RPMI8226 (cell line): ENCODE data around the gene VRTN.
"Not testable (repeated sequence)": the region's sequence is repeated elsewhere in the genome, so short reads cannot be mapped to it uniquely, and the experiment has no call there.

Source experiments
- DNase-seq: peaks from one replicate; pipeline ENCODE4 v3.0.0-alpha.2; 2015

Gene VRTN

GRCh38 chr14:74349757-74350156 lies 1.5 kb downstream of the VRTN start:
- DNase-seq: no peak

DNA sequence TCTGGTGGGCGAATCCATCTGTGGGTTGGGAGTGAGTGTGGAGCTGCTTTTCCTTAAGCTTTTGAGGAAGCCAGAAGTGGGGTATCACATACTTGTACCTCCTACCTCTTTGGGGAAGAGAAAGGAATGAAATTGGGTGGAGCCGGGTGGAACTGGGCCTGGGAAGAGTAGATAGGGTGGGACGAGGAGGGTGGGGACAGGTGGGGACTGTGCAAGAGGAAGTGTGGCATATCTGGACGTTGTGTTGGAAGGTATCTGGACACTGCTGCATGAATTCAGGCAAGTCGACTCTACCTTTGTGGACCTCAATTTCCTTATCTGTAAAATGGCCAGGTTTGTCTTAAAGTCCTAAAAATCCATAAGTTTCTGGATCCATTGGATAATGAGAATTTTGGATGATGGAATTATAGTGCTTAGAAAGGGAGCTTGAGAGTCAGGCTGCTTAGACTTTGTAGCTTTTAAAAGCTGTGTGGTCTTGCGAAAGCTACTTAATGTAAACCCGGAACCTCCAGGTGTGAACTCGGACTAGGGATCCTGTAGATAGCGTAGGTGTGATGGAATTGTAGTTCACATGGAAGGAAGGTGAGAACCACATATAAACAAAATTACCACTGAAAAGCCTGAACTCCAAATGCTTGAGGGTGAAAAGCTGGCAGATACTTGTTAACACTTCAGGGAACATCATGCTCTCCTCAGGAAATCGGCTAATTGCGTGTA lies 2.1 kb downstream of the VRTN start:
- no peak for DNase-seq

DNA sequence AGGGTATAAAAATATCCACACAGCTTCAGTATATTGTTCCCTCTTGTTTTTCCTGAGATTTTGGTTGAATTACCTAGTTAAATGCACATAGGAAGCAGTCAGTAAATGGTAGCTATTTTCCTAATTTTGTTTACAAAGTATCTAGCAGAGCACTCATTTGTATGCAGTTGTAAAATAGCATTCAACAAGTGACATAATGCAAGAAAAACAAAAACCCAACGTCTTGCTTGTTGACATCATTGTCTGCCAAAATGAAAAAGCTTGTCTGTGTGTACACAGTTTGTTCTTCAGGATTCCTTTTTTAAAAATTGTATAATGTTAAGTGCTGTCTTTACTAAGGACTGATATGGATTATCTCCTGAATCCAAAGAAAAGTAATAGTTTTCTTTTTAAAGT lies 2.7 kb downstream of the VRTN start:
- DNase-seq: no peak

- DNase-seq: no peak
These were observed 8.8 kb downstream of the VRTN start for GRCh38 chr14:74356892-74357575.

GRCh38 chr14:74357585-74357984 lies 9.3 kb downstream of the VRTN start:
- no peak for DNase-seq

DNA sequence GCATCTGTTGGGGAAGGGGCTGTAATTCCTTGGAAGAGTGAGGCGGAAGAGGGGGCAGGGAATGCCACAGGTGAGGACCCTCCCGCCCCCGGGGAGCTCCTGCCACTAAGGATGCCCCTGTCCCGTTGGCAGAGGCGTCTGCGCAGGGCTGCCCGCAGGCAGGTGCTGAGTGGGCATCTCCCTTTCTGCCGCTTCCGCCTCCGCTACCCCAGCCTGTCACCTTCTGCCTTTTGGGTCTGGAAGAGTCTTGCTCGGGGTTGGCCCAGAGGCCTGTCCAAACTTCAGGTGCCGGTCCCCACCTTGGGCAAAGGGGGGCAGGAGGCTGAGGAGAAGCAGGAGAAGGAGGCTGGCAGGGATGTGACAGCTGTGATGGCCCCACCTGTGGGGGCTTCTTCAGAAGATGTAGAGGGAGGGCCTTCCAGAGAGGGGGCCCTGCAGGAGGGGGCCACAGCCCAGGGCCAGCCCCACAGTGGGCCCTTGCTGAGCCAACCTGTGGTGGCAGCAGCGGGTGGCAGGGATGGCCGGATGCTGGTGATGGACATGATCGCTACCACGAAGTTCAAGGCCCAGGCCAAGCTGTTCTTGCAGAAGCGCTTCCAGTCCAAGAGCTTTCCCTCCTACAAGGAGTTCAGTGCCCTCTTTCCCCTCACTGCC lies 10.0 kb downstream of the VRTN start:
- no peak for DNase-seq

GRCh38 chr14:74360163-74360562 lies 11.9 kb downstream of the VRTN start:
- no peak for DNase-seq

- DNase-seq: peak; percentile 57
These were observed 14.2 kb downstream of the VRTN start for GRCh38 chr14:74362361-74362915.

- no peak for DNase-seq
These were observed 16.1 kb downstream of the VRTN start for GRCh38 chr14:74364271-74364880.

GRCh38 chr14:74368026-74368425 lies 19.8 kb downstream of the VRTN start:
- no peak for DNase-seq

- DNase-seq: no peak
These were observed 20.2 kb downstream of the VRTN start for GRCh38 chr14:74368441-74368840.

DNA sequence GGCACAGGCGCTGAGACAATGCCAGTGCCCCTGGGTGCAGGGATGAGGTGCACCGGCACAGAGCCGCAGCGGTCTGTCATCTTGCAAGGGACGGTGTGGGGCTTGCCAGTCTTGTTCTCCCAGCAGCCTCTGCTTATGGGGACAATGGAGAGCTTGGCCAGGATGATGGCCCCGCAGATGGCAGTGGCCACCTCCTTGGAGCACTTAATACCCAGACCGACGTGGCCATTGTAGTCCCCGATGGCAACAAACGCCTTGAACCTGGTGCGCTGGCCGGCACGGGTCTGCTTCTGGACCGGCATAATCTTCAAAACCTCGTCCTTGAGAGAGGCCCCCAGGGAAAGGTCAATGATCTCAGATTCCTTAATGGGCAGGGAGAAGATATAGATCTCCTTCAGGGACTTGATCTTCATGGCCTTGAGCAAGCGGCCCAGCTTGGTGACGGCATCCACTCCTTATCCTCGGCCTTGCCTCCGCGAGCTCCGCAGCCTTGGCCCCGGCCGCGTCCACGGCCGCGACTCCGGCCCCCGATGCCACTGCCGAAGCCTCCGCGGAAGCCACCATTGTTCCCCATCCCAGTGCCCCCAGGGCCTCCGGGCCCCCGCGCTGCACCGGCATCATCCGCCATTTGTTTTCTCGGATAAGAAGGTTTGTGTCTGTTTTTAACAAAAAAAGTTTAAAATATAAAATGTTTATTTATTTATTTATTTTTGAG lies 29.9 kb downstream of the VRTN start:
- DNase-seq: no peak

DNA sequence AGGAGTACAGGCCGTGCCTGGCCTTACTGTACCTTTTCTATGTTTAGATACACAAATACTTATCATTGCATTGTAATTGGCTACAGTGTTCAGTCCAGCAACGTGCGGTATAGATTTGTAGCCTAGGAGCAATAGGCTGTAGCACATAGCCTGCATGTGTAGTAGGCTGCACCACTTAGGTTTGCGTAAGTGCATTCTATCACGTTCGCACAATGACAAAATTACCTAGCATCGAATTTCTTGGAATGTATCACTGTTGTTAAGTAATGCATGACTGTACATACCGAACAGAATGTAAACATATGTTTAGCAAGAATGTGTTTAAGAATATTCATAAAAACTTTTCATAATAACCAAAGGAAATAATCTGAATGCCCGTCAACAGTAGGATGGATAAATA lies 31.9 kb downstream of the VRTN start:
- no peak for DNase-seq

- no peak for DNase-seq
These were observed 32.6 kb downstream of the VRTN start for GRCh38 chr14:74380845-74381244.

- not testable (repeated sequence) for DNase-seq
These were observed 33.3 kb downstream of the VRTN start for GRCh38 chr14:74381571-74381970.

- DNase-seq: no peak
These were observed 34.0 kb downstream of the VRTN start for GRCh38 chr14:74382231-74382630.

DNA sequence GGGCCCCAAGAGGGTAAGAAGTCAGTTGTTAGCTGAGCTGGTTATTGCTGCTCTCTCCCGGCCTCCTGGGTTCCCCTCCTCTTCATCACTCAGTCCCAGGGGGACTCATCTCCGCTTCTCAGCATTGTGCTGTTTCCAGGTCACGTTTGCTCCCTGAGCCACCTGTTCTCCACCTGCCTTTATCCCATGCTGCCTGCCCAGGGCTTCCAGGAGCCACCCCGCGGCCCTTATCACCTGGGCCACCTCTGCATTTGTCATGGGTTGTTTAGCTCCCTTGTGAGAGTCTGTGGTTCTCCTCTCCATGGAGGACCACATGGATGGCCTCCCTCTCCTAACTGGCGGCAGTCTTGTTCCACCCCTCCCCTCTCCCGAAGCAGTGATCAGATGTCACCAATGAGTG lies 41.7 kb downstream of the VRTN start:
- no peak for DNase-seq

DNA sequence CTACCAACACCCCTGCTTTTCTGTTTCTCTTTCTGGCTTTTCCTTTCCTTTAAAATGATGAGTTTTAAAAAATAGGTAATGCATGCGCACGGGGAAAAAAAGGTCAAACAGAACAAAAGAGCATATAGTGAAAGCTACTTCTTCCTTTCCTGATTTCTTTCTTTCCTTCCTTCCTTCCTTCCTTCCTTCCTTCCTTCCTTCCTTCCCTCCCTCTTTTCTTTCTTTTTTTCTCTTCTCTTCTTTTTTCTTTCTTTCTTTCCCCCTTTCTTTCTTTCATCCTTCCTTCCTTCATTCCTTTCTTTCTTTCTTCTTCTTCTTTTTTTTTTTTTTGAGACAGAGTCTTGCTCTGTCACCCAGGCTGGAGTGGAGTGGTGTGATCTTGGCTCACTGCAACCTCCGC lies 42.2 kb downstream of the VRTN start:
- DNase-seq: not testable (repeated sequence)

DNA sequence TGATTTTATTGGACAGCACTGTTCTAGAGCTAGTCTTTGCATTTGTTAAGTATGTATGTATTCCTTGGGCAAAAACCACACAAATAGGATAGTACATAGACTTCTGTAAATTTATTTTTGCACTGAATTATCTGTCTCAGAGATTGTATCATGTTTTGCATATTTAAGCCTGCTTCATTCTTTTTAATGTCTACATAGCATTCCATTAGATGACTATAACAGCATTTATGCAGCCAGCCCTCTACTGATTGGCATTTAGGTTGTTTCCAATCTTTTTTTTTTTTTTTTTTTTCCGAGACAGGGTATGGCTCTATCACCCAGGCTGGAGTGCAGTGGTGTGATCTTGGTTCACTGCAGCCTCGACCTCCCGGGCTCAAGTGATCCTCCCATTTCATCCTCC lies 43.2 kb downstream of the VRTN start:
- no peak for DNase-seq

DNA sequence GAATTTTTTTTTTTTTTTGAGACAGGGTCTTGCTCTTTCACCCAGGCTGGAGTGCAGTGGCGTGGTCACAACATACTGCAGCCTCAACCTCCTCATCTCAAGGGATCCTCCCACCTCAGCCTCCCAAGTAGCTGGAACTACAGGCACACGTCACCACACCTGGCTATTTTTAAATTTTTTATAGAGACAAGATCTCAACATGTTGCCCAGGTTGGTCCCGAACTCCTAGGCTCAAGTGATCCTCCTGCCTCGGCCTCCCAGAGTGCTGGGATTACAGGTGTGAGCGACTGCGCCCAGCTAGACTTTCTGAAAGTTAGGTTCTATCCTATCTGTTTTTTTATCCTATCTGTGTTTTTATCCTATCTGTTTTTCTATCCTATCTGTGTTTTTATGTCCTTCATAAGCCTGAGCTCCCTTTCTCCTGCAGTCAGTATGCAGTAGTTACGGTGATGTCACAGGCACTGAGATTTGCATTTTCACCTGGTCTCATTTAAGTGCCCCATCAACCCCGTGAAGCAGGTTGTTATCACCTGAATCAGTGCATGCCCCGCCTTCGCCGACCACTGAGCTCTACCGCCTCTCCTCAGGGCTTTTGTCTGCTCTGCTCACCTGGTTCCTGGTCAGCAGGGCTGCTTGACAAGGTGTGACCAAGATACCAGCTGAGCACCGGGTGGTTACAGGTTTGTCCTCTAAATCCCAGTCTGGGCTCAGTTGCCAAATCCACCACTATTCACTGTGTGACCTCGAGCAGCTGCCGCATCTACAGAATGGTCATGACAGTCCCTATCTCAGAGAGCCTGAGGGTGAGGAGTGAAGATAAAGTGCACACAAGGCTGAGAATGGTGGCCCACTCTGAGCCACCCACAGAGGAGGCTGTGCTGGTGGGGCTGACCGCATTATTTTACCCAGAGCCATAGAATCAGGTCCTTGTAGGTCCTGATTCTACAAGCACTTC lies 44.6 kb downstream of the VRTN start:
- no peak for DNase-seq

GRCh38 chr14:74394549-74394948 lies 46.3 kb downstream of the VRTN start:
- DNase-seq: no peak

- DNase-seq: no peak
These were observed 46.8 kb downstream of the VRTN start for GRCh38 chr14:74395094-74395493.
